Measurements from ENCODE around the gene STK17B. TPM values are rescaled to one million over a fixed set of nuclear protein-coding genes. Genes with fewer than 3 reads are reported as not detected.
A peak's percentile ranks its signal among the peaks of the same experiment; 100 is the strongest.

Gene STK17B
- total and polyA plus RNA-seq, 2 of the 8 experiments (the other 6 are each of a cell fraction or from before 2014, with no cell fraction given), result 1.8 to 10.5 TPM

DNA sequence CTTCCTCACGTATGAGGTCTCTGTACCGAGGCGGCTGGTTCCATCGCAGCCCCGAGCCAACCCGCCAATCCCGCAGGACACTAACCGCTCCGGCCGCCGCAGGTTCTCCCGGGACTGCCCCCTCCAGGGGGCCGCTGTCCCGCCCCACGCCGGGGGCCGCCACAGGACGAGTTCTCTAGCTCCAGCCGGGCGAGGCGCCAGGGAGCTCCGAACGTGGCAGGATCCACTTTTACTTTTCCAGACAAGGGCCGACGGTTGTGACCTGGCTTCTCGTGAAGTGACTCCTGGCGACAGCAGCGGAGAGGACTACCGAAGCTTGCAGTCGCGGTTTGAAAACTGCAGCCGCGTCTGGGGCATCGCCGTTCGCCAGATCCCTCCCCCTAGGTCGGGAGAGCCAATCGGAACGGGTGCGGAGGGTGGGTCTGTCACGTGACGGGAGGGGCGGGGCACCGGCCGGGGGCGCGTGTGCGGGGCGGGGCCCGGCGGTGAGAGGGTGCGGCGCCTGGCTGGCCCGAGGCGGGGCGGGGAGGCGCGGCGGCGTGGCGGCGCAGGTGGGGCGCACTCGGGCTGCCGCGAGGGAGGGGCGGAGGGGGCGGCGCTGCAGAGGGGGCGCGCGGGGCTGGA is at the start of gene STK17B (continued):
- TF ChIP-seq CBX5 (IDR thresholded peaks at IDR 0.05; ENCODE audit: low read depth, low read length) (no peak), CREB1 (IDR thresholded peaks at IDR 0.05) (peak; percentile 11; the same call in 1 of the 2 replicates), ZNF274 (IDR thresholded peaks at IDR 0.05; ENCODE audit: borderline replicate concordance, extremely low read depth, low read length) (no peak), GTF2F1 (IDR thresholded peaks at IDR 0.05; ENCODE audit: borderline replicate concordance, low read depth, low read length) (no peak), EZH2 (IDR thresholded peaks at IDR 0.05; ENCODE audit: low read depth, low read length, severe bottlenecking) (no peak), CTBP2 (IDR thresholded peaks at IDR 0.05; ENCODE audit: borderline replicate concordance, insufficient read depth, insufficient read length, low read length) (no peak), ASH2L (IDR thresholded peaks at IDR 0.05; ENCODE audit: low read length) (peak; percentile 84), BACH1 (IDR thresholded peaks at IDR 0.05; ENCODE audit: low read length) (no peak), YY1 (IDR thresholded peaks at IDR 0.05; ENCODE audit: low read depth, low read length) (no peak), KDM4A (IDR thresholded peaks at IDR 0.05; ENCODE audit: low read depth, low read length, severe bottlenecking) (peak; percentile 99), TCF12 (IDR thresholded peaks at IDR 0.05; ENCODE audit: low read depth, low read length) (no peak), HDAC6 (IDR thresholded peaks at IDR 0.05; ENCODE audit: low read depth, low read length) (no peak), SUZ12 (IDR thresholded peaks at IDR 0.05; ENCODE audit: low read length) (no peak), CHD2 (IDR thresholded peaks at IDR 0.05; ENCODE audit: low read length) (0 out of 2 replicates have a peak, but pooled peaks have one; percentile 30), POU5F1 (IDR thresholded peaks at IDR 0.05; ENCODE audit: low read depth, low read length) (no peak), RAD21 (IDR thresholded peaks at IDR 0.05 in 1 of 2, conservative IDR thresholded peaks at IDR 0.05 in 1 of 2; ENCODE audit: low read depth in 2 of 2, low read length in 2 of 2) (no peak; a peak in 1 of 4 replicates), NANOG (IDR thresholded peaks at IDR 0.05; ENCODE audit: insufficient read depth, low read depth, low read length, poor library complexity, severe bottlenecking) (no peak)
- TF ChIP-seq, protein P1, sequence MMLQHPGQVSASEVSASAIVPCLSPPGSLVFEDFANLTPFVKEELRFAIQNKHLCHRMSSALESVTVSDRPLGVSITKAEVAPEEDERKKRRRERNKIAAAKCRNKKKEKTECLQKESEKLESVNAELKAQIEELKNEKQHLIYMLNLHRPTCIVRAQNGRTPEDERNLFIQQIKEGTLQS (IDR thresholded peaks at IDR 0.05; ENCODE audit: insufficient read depth, low read depth, low read length), result 0 out of 2 replicates have a peak, but pooled peaks have one; percentile 50
- TF ChIP-seq, protein P2, sequence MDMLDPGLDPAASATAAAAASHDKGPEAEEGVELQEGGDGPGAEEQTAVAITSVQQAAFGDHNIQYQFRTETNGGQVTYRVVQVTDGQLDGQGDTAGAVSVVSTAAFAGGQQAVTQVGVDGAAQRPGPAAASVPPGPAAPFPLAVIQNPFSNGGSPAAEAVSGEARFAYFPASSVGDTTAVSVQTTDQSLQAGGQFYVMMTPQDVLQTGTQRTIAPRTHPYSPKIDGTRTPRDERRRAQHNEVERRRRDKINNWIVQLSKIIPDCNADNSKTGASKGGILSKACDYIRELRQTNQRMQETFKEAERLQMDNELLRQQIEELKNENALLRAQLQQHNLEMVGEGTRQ (IDR thresholded peaks at IDR 0.05; ENCODE audit: low read length), result peak; percentile 90

Data from H1 (cell line).